AG04450 (cell line): ENCODE measurements around the gene AMPD2. TPM values are rescaled to one million over a fixed set of nuclear protein-coding genes. Genes with fewer than 3 reads are reported as not detected.

Experiments used
- CTCF ChIA-PET: fragments of 300-600, 350-600 bp; formaldehyde crosslinking; extraction: SDS; loops from one replicate; lab custom pipeline; 2022; ENCODE audit warnings: antibody characterized with exemption, inconsistent platforms; lab: Charles Lee
- POLR2A ChIA-PET: fragments of 350-600 bp; formaldehyde crosslinking; extraction: SDS; loops from one replicate; lab custom pipeline; 2021; ENCODE audit warnings: antibody characterized with exemption, inconsistent platforms; lab: Yijun Ruan, JAX
- DNase-seq: peaks from one replicate; pipeline ENCODE4 v3.0.0-alpha.2; 2011; ENCODE audit warnings: low read depth, low spot score
- H3K27ac ChIP-seq: one replicate; pipeline ENCODE4 v1.5.1; 2012; ENCODE audit warnings: low read depth, low read length, control low read depth
- H3K27me3 ChIP-seq: one replicate; pipeline ENCODE4 v1.6.0; 2012; ENCODE audit warnings: low read length; ENCODE audit not compliant: control insufficient read depth, insufficient read depth
- H3K4me3 ChIP-seq: 2 replicates; pipeline ENCODE4 v1.5.1; 2011; ENCODE audit warnings: mild to moderate bottlenecking, low read depth, low read length, control low read depth
- H3K9me3 ChIP-seq: 2 replicates; pipeline ENCODE4 v1.5.1; 2012; ENCODE audit warnings: low read length; ENCODE audit not compliant: control insufficient read depth, insufficient read depth
- CTCF ChIP-seq: IDR thresholded peaks from 2 replicates; pipeline ENCODE4 v1.5.1; 2011; ENCODE audit warnings: low read depth, low read length, control low read depth, inconsistent platforms
- polyA plus RNA-seq: library from polyadenylated mRNA; depleted of rRNA; stranded (reverse); fragments of >200 nt; gene quantifications from 2 replicates; pipeline ENCODE4 v1.2.3, GENCODE V29; 2011

AMPD2 gene
- polyA plus RNA-seq, 1 experiment, result 35.4 TPM

- CTCF ChIA-PET, result interaction anchor here (1.0 kb wide), 1 partner anchor 18 kb away, joined by 3 read pairs; no protein-coding TSS in a partner anchor
- Histone ChIP-seq H3K9me3 (no peaks in the 10 kb centered on the region; the same call in 1 of the 2 replicates), H3K27me3 (no peaks in the 10 kb centered on the region), H3K27ac (no peak overlapping the region), H3K4me3 (peak overlapping the region; percentile 95)
- TF ChIP-seq CTCF, result no peak
- DNase-seq, result no peak
- POLR2A ChIA-PET, result interaction anchor here (1.5 kb wide), 1 partner anchor 19 kb away, joined by 5 read pairs; no protein-coding TSS in a partner anchor
Observed at GRCh38 chr1:109621379-109622136, 1.9 kb downstream of the AMPD2 start.

- DNase-seq, result no peak
- TF ChIP-seq CTCF, result no peak
- no peaks in the 10 kb centered on the region; the same call in 1 of the 2 replicates for H3K9me3 ChIP-seq
- ChIA-PET CTCF (interaction anchor here (0.8 to 1.0 kb wide), 2 partner anchors 8 to 18 kb away, joined by 3 read pairs; no protein-coding TSS in a partner anchor), POLR2A (no interaction called here)
- no peaks in the 10 kb centered on the region for H3K27me3 ChIP-seq
- peak overlapping the region; percentile 95 for H3K4me3 ChIP-seq
- H3K27ac ChIP-seq, result no peak overlapping the region
Observed at GRCh38 chr1:109622137-109622892, 2.7 kb downstream of the AMPD2 start.

GRCh38 chr1:109622895-109623294 is 3.3 kb downstream of the AMPD2 start:
- POLR2A ChIA-PET, result interaction anchor here (1.8 kb wide), 1 partner anchor 75 kb away, joined by 12 read pairs; the partner anchor contains the start of gene GNAI3
- Histone ChIP-seq H3K27ac (no peak overlapping the region), H3K27me3 (no peaks in the 10 kb centered on the region), H3K9me3 (no peaks in the 10 kb centered on the region; the same call in 1 of the 2 replicates), H3K4me3 (0 out of 2 replicates have a peak overlapping the region, but pooled peaks have one; percentile 5)
- TF ChIP-seq CTCF, result no peak
- no peak for DNase-seq
- CTCF ChIA-PET, result interaction anchor here (0.8 kb wide), 1 partner anchor 8 kb away, joined by 3 read pairs; no protein-coding TSS in a partner anchor

- H3K27ac ChIP-seq, result no peak overlapping the region
- ChIA-PET CTCF (interaction anchor here (0.5 to 8.9 kb wide), 4 partner anchors 15 to 360 kb away, joined by 3 to 64 read pairs (median 4); no protein-coding TSS in a partner anchor), POLR2A (interaction anchor here (0.5 to 1.8 kb wide), 2 partner anchors 75 to 775 kb away, joined by 8 to 12 read pairs; partner anchors contain the start of gene GNAI3)
- no peaks in the 10 kb centered on the region for H3K27me3 ChIP-seq
- peak overlapping the region; percentile 7; the same call in 1 of the 2 replicates for H3K4me3 ChIP-seq
- DNase-seq, result no peak
- TF ChIP-seq CTCF, result no peak
- no peaks in the 10 kb centered on the region; the same call in 1 of the 2 replicates for H3K9me3 ChIP-seq
Observed at GRCh38 chr1:109623601-109624161, 4.0 kb downstream of the AMPD2 start.
